GM12878 (cell line): ENCODE results near the gene IGSF8. TPM values are rescaled to one million over a fixed set of nuclear protein-coding genes. Genes with fewer than 3 reads are reported as not detected.

Experiments
- ATAC-seq: fragments of 200-7000 bp; cut with Tn5 transposase; 3 replicates; pipeline ENCODE4 v1.9.1; 2020; ENCODE audit warnings: mild to moderate bottlenecking, moderate library complexity
- BruUV-seq: library from RNA; stranded (reverse); fragments of 400-500 nt; replicated peaks from 2 replicates; lab custom pipeline; 2021; lab: Mats Ljungman, UMichigan
- CTCF ChIA-PET: fragments of 300-600 bp; sonication (Branson Sonifier 250); formaldehyde crosslinking; extraction: SDS; loops from one replicate; lab custom pipeline; 2021; ENCODE audit warnings: inconsistent platforms; lab: Yijun Ruan, JAX
- POLR2A ChIA-PET: fragments of 350-600 bp; formaldehyde crosslinking; extraction: SDS; loops from one replicate; lab custom pipeline; 2021; ENCODE audit warnings: inconsistent platforms; lab: Charles Lee
- RAD21 ChIA-PET: fragments of 300-600 bp; sonication (Branson Sonifier 250); formaldehyde crosslinking; loops from one replicate; lab custom pipeline; 2023; ENCODE audit warnings: antibody characterized with exemption; ENCODE audit not compliant: unreplicated experiment; lab: Charles Lee
- SMC1A ChIA-PET: fragments of 300-600 bp; sonication (Branson Sonifier 250); formaldehyde crosslinking; loops from one replicate; lab custom pipeline; 2023; ENCODE audit not compliant: unreplicated experiment, uncharacterized antibody; lab: Charles Lee
- DNase-seq: peaks from one replicate; pipeline ENCODE4 v3.0.0-alpha.2; 2011; ENCODE audit warnings: low read depth, low spot score
- FAIRE-seq: peaks from 3 replicates; lab custom pipeline; 2011; peaks lifted over from hg19 to GRCh38; lab: Jason Lieb, UNC
- H2AFZ ChIP-seq: 2 replicates; pipeline ENCODE4 v1.6.0; 2011; ENCODE audit warnings: low read depth, low read length, control low read depth; ENCODE audit not compliant: control insufficient read depth
- H3K27ac ChIP-seq: 2 replicates; pipeline ENCODE4 v1.5.1; 2011; ENCODE audit warnings: control low read depth; ENCODE audit not compliant: control insufficient read depth, insufficient read depth
- H3K27me3 ChIP-seq, 2 experiments: replicated peaks in 1 of 2; 2 replicates each; pipeline versions ENCODE4 v1.6.0 to v1.6.1; 2011; ENCODE audit warnings: low read length in 1 of 2; ENCODE audit not compliant: control insufficient read depth in 2 of 2, insufficient read depth in 2 of 2
- H3K36me3 ChIP-seq, 2 experiments: 2 replicates each; pipeline ENCODE4 v1.5.1; 2011; ENCODE audit warnings: low read length in 1 of 2; ENCODE audit not compliant: control insufficient read depth in 2 of 2, insufficient read depth in 2 of 2
- H3K4me1 ChIP-seq: 2 replicates; pipeline ENCODE4 v1.6.1; 2011; ENCODE audit warnings: mild to moderate bottlenecking, low read length, moderate library complexity, mixed read lengths; ENCODE audit not compliant: control insufficient read depth, insufficient read depth
- H3K4me2 ChIP-seq: 2 replicates; pipeline ENCODE4 v1.6.0; 2011; ENCODE audit warnings: control low read depth; ENCODE audit not compliant: control insufficient read depth, insufficient read depth
- H3K4me3 ChIP-seq: fragments of 200-600 bp; sonication (generic); 2 replicates; pipeline ENCODE4 v1.5.1; 2016
- H3K79me2 ChIP-seq: 2 replicates; pipeline ENCODE4 v1.6.0; 2011; ENCODE audit warnings: low read length; ENCODE audit not compliant: control insufficient read depth, insufficient read depth
- H3K9ac ChIP-seq: 2 replicates; pipeline ENCODE4 v1.8.0; 2011; ENCODE audit warnings: low read length, control low read depth, mixed read lengths; ENCODE audit not compliant: control insufficient read depth, insufficient read depth
- H3K9me3 ChIP-seq: replicated peaks from 3 replicates; pipeline ENCODE4 v1.5.1; 2011; ENCODE audit warnings: mild to moderate bottlenecking, low read length; ENCODE audit not compliant: control insufficient read depth, insufficient read depth
- H4K20me1 ChIP-seq: 2 replicates; pipeline ENCODE4 v1.6.0; 2011; ENCODE audit not compliant: control insufficient read depth, insufficient read depth
- BCL11A ChIP-seq: IDR thresholded peaks from 2 replicates; pipeline ENCODE4 v1.6.1; 2011; ENCODE audit warnings: low read depth, low read length
- BRCA1 ChIP-seq: IDR thresholded peaks from 2 replicates; pipeline ENCODE4 v1.6.1; 2011; ENCODE audit warnings: low read depth, low read length, improper control_type of control experiment
- E2F8 ChIP-seq: fragments of 450-650 bp; IDR thresholded peaks from 2 replicates; pipeline ENCODE4 v1.6.1; 2018; ENCODE audit warnings: mild to moderate bottlenecking, low read depth, moderate library complexity; ENCODE audit not compliant: partially characterized antibody
- EZH2 ChIP-seq: IDR thresholded peaks from 2 replicates; pipeline ENCODE4 v1.6.1; 2012; ENCODE audit warnings: low read depth, mild to moderate bottlenecking, control low read depth, inconsistent platforms, low read length, borderline replicate concordance; ENCODE audit not compliant: control insufficient read depth
- IKZF1 ChIP-seq: fragments of 450-650 bp; conservative IDR thresholded peaks from 2 replicates; pipeline ENCODE4 v1.6.1; 2017; ENCODE audit warnings: antibody characterized with exemption, mild to moderate bottlenecking
- IRF3 ChIP-seq: fragments of 450-650 bp; IDR thresholded peaks from 2 replicates; pipeline ENCODE4 v1.6.1; 2014; ENCODE audit warnings: mild to moderate bottlenecking
- MTA2 ChIP-seq: fragments of 450-650 bp; IDR thresholded peaks from 2 replicates; pipeline ENCODE4 v1.6.1; 2016; ENCODE audit warnings: low read depth, mild to moderate bottlenecking, moderate library complexity
- MYC ChIP-seq: IDR thresholded peaks from 2 replicates; pipeline ENCODE4 v1.6.1; 2011; ENCODE audit warnings: mild to moderate bottlenecking, low read length, moderate library complexity, inconsistent platforms; ENCODE audit not compliant: insufficient read depth, insufficient replicate concordance, insufficient read length, severe bottlenecking
- NFXL1 ChIP-seq: fragments of 450-650 bp; IDR thresholded peaks from 2 replicates; pipeline ENCODE4 v1.6.1; 2017; ENCODE audit warnings: antibody characterized with exemption, mild to moderate bottlenecking, borderline replicate concordance
- PAX5 ChIP-seq: IDR thresholded peaks from 2 replicates; pipeline ENCODE4 v1.6.1; 2011; ENCODE audit warnings: low read depth, low read length, borderline replicate concordance
- RAD21 ChIP-seq: IDR thresholded peaks from 2 replicates; pipeline ENCODE4 v1.6.1; 2011; ENCODE audit warnings: mild to moderate bottlenecking, low read depth, low read length, moderate library complexity; ENCODE audit not compliant: insufficient read depth
- RCOR1 ChIP-seq: conservative IDR thresholded peaks from 2 replicates; pipeline ENCODE4 v1.6.1; 2012; ENCODE audit warnings: low read depth, low read length, improper control_type of control experiment
- TBL1XR1 ChIP-seq: IDR thresholded peaks from 2 replicates; pipeline ENCODE4 v1.6.1; 2012; ENCODE audit warnings: low read depth, low read length, improper control_type of control experiment
- TCF12 ChIP-seq: IDR thresholded peaks from 2 replicates; pipeline ENCODE4 v1.6.1; 2011; ENCODE audit warnings: low read depth, mild to moderate bottlenecking, low read length
- ZNF217 ChIP-seq: fragments of 450-650 bp; IDR thresholded peaks from 2 replicates; pipeline ENCODE4 v1.6.1; 2017; ENCODE audit warnings: antibody characterized with exemption, mild to moderate bottlenecking
- WGBS: methylation state at CpG from one replicate; pipeline ENCODE4 v1.1.6; 2016; ENCODE audit warnings: low lambda C conversion rate; ENCODE audit not compliant: insufficient replicate concordance, insufficient coverage; ENCODE audit errors: missing lambda C conversion rate; 5-methylcytosine and 5-hydroxymethylcytosine counted together
- in situ Hi-C: fragments of 300-500 bp; cut with MboI; formaldehyde crosslinking; loops from 9 replicates; pipeline ENCODE4 v1.14.3; 2018; ENCODE audit warnings: mixed read lengths
- intact Hi-C: fragments of 100-400 bp; cut with micrococcal nuclease; formaldehyde crosslinking; loops from one replicate; pipeline ENCODE4 v1.14.2; 2022; ENCODE audit not compliant: unreplicated experiment
- polyA plus RNA-seq, 11 experiments: library from polyadenylated mRNA; depleted of rRNA in 4 of 11; unstranded in 6 of 11; stranded (reverse) in 5 of 11; fragments of >200 nt; fragmentation: Nextera tagmentation in 4 of 11; fragmentation: Illumina TruSeq in 1 of 11; extraction: Ambion mirVana in 4 of 11; extraction: Trizol in 1 of 11; gene quantifications; 1 replicate in 1 of 11; 2 replicates in 10 of 11; pipeline versions ENCODE4 v1.2.1 to v1.2.3, GENCODE V29; 2011 to 2016; ENCODE audit warnings: inconsistent platforms in 2 of 11, missing spikeins in 2 of 11, low read depth in 1 of 11
- total RNA-seq, 4 experiments: library from RNA; depleted of rRNA in 3 of 4; stranded (reverse); fragments of >200 nt in 3 of 4; fragmentation: Illumina TruSeq in 1 of 4; extraction: Trizol in 1 of 4; gene quantifications; 2 replicates each; pipeline versions ENCODE4 v1.2.1 to v1.2.3, GENCODE V29; 2013 to 2021

Gene IGSF8
- total and polyA plus RNA-seq, 10 of the 15 experiments (the other 5 are each of a cell fraction or from before 2014, with no cell fraction given): 0.64 to 24.7 (median 13.9) TPM

- Histone ChIP-seq H4K20me1 (no peaks in the 10 kb centered on the region), H3K27me3 (no peaks in the 10 kb centered on the region), H3K4me2 (no peak overlapping the region), H3K4me3 (no peak overlapping the region), H2AFZ (no peak overlapping the region), H3K79me2 (no peaks in the 10 kb centered on the region), H3K9ac (no peak overlapping the region), H3K27ac (no peak overlapping the region), H3K36me3 (no peaks in the 10 kb centered on the region), H3K4me1 (no peaks in the 10 kb centered on the region), H3K9me3 (no peaks in the 10 kb centered on the region)
- DNase-seq (no peak), FAIRE-seq (no peak), ATAC-seq (no peak)
- intact Hi-C loops: no loop called here
- ChIA-PET CTCF (interaction anchor here (1.1 to 1.6 kb wide), 4 partner anchors 9 to 104 kb away, joined by 3 to 8 read pairs (median 4); no protein-coding TSS in a partner anchor), RAD21 (interaction anchor here (1.1 kb wide), 1 partner anchor 48 kb away, joined by 3 read pairs; no protein-coding TSS in a partner anchor), POLR2A (no interaction called here), SMC1A (interaction anchor here (0.6 to 1.5 kb wide), 3 partner anchors 8 to 465 kb away, joined by 3 to 4 read pairs (median 3); no protein-coding TSS in a partner anchor)
- no peak for TF ChIP-seq BCL11A
- TF ChIP-seq PAX5: no peak
- TF ChIP-seq TBL1XR1: no peak
- no peak for TF ChIP-seq EZH2
- whole genome bisulfite sequencing: 94% methylated on average over 3 of the region's 3 CpGs
- in situ Hi-C loops: no loop called here
- BruUV-seq: no TSS peak
Observed at GRCh38 chr1:160148121-160148520, 49.7 kb upstream of the IGSF8 start.

- WGBS: 67% methylated on average over 14 of the region's 14 CpGs
- BruUV-seq: no TSS peak
- ATAC-seq (no peak), FAIRE-seq (no peak), DNase-seq (no peak)
- ChIA-PET SMC1A (interaction anchor here (0.7 kb wide), 1 partner anchor 20 kb away, joined by 3 read pairs; no protein-coding TSS in a partner anchor), POLR2A (no interaction called here), RAD21 (no interaction called here), CTCF (interaction anchor here (0.6 kb wide), 1 partner anchor 59 kb away, joined by 3 read pairs; no protein-coding TSS in a partner anchor)
- Histone ChIP-seq H2AFZ (no peak overlapping the region), H3K36me3 (no peaks in the 10 kb centered on the region), H3K27ac (no peak overlapping the region), H4K20me1 (no peaks in the 10 kb centered on the region), H3K4me1 (no peaks in the 10 kb centered on the region), H3K27me3 (no peaks in the 10 kb centered on the region; a peak in 1 of 4 replicates), H3K79me2 (no peaks in the 10 kb centered on the region), H3K9ac (no peak overlapping the region), H3K9me3 (no peaks in the 10 kb centered on the region), H3K4me2 (no peak overlapping the region), H3K4me3 (no peak overlapping the region)
- intact Hi-C loops: no loop called here
- in situ Hi-C loops: no loop called here
- TF ChIP-seq RCOR1 (no peak), IRF3 (no peak), RAD21 (no peak), NFXL1 (no peak), BRCA1 (no peak), E2F8 (no peak), TCF12 (no peak), ZNF217 (no peak), IKZF1 (no peak), MTA2 (no peak), MYC (no peak)
Observed at GRCh38 chr1:160146107-160146506, 47.7 kb upstream of the IGSF8 start.
